ENCODE results near the gene PTEN.

PTEN gene

DNA sequence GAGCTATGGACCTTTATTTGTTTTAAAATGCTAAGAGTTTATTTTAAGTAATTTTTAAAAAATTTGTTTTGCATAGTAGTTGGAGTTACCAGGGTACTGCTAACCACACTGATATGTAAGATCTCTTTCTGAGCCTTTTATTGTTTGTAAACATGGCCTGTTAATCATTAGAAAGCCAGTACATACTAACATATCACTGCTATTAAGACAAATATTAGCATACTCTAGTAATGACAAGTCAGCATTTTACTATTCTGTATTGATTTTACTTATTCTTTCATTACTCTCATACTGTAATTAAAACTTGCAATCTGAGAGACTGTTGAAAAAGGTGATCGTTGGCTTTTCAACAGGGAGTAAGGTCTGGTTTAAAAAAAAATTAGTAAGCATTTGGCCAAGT lies 66.7 kb downstream of the PTEN start:
- TF ChIP-seq EGR1 (IDR thresholded peaks at IDR 0.05) = no peak
- TF ChIP-seq TAF1 (IDR thresholded peaks at IDR 0.05; ENCODE audit: low read depth) = no peak
- no peak for TF ChIP-seq CREB1 (IDR thresholded peaks at IDR 0.05; ENCODE audit: low read depth)
- no peak for TF ChIP-seq YY1 (IDR thresholded peaks at IDR 0.05; ENCODE audit: low read depth)
- TF ChIP-seq REST (IDR thresholded peaks at IDR 0.05; ENCODE audit: low read depth) = no peak
- TF ChIP-seq TCF12 (IDR thresholded peaks at IDR 0.05; ENCODE audit: low read depth) = no peak
- no peak for TF ChIP-seq USF1 (IDR thresholded peaks at IDR 0.05)
- TF ChIP-seq RAD21 (IDR thresholded peaks at IDR 0.05; ENCODE audit: low read depth) = no peak
- no peak for TF ChIP-seq CEBPB (IDR thresholded peaks at IDR 0.05)
- no peak for TF ChIP-seq TEAD4 (IDR thresholded peaks at IDR 0.05)
- TF ChIP-seq ZBTB7A (IDR thresholded peaks at IDR 0.05; ENCODE audit: low read depth) = no peak
- TF ChIP-seq EP300 (IDR thresholded peaks at IDR 0.05; ENCODE audit: borderline replicate concordance) = no peak
- TF ChIP-seq NFIC (IDR thresholded peaks at IDR 0.05) = no peak
- TF ChIP-seq FOXM1 (IDR thresholded peaks at IDR 0.05; ENCODE audit: borderline replicate concordance, low read depth) = no peak
- TF ChIP-seq, protein P1, sequence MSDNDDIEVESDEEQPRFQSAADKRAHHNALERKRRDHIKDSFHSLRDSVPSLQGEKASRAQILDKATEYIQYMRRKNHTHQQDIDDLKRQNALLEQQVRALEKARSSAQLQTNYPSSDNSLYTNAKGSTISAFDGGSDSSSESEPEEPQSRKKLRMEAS (IDR thresholded peaks at IDR 0.05) = no peak

DNA sequence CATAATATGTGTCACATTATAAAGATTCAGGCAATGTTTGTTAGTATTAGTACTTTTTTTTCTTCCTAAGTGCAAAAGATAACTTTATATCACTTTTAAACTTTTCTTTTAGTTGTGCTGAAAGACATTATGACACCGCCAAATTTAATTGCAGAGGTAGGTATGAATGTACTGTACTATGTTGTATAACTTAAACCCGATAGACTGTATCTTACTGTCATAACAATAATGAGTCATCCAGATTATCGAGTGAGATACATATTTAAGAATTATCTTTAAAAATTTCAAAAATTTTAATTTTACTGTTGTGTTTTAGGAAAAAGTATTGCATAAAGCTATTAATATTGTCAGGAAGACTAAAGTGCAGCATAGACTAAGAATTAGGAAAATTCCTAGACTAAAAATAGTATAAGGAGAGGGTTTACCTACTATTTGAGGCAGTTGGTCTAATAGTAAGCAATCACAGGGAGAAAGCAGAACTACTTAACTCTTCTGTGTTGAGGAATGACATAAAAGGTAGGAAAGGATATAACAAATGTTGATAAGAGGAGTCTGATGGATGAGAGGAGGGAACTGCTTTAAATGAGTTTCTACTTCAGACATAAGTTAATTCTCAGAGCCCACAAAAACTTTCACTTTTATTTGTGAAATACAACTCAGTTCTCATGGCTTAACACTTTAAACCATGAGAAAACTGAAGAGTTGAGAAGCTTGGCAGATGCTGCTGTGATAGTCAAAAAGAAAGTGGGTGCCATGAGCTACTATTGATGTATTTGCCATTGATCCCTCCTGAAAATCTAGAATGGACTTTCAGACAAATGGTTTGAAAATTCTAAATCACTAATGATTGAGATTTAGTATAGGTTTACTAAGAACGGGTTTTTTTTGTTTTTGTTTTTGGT lies 67.8 kb downstream of the PTEN start:
- TF ChIP-seq NFIC (IDR thresholded peaks at IDR 0.05) = no peak
- TF ChIP-seq, protein P1 (IDR thresholded peaks at IDR 0.05) = no peak
- no peak for TF ChIP-seq TAF1 (IDR thresholded peaks at IDR 0.05; ENCODE audit: low read depth)
- TF ChIP-seq EGR1 (IDR thresholded peaks at IDR 0.05) = no peak
- TF ChIP-seq TEAD4 (IDR thresholded peaks at IDR 0.05) = no peak
- TF ChIP-seq RAD21 (IDR thresholded peaks at IDR 0.05; ENCODE audit: low read depth) = no peak
- TF ChIP-seq REST (IDR thresholded peaks at IDR 0.05; ENCODE audit: low read depth) = no peak
- no peak for TF ChIP-seq CREB1 (IDR thresholded peaks at IDR 0.05; ENCODE audit: low read depth)
- no peak for TF ChIP-seq USF1 (IDR thresholded peaks at IDR 0.05)
- no peak for TF ChIP-seq TCF12 (IDR thresholded peaks at IDR 0.05; ENCODE audit: low read depth)
- TF ChIP-seq YY1 (IDR thresholded peaks at IDR 0.05; ENCODE audit: low read depth) = no peak
- TF ChIP-seq CEBPB (IDR thresholded peaks at IDR 0.05) = no peak
- TF ChIP-seq ZBTB7A (IDR thresholded peaks at IDR 0.05; ENCODE audit: low read depth) = no peak
- TF ChIP-seq EP300 (IDR thresholded peaks at IDR 0.05; ENCODE audit: borderline replicate concordance) = no peak
- no peak for TF ChIP-seq FOXM1 (IDR thresholded peaks at IDR 0.05; ENCODE audit: borderline replicate concordance, low read depth)

DNA sequence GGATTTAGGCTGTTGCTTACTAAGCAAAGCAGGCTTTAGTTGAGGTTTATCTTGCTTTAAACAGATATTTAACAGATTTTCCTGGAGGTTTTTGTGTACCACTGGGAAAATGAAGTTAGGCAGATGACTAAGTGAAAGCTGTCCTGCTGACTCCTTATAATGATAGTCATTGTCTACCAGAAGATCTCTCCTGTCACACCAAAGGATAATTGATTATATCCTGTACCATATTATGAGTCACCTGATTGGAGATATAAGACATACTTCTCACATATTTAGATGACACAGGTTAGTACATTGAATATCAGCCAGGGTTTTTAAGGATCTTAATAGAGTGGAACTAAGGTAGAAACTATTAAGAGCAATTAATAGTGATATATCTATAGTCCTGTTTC lies 68.4 kb downstream of the PTEN start:
- TF ChIP-seq TCF12 (IDR thresholded peaks at IDR 0.05; ENCODE audit: low read depth) (no peak), FOXM1 (IDR thresholded peaks at IDR 0.05; ENCODE audit: borderline replicate concordance, low read depth) (no peak), EGR1 (IDR thresholded peaks at IDR 0.05) (no peak), YY1 (IDR thresholded peaks at IDR 0.05; ENCODE audit: low read depth) (no peak), USF1 (IDR thresholded peaks at IDR 0.05) (no peak), RAD21 (IDR thresholded peaks at IDR 0.05; ENCODE audit: low read depth) (no peak), TAF1 (IDR thresholded peaks at IDR 0.05; ENCODE audit: low read depth) (no peak), REST (IDR thresholded peaks at IDR 0.05; ENCODE audit: low read depth) (no peak), NFIC (IDR thresholded peaks at IDR 0.05) (no peak), TEAD4 (IDR thresholded peaks at IDR 0.05) (no peak), CEBPB (IDR thresholded peaks at IDR 0.05) (no peak), EP300 (IDR thresholded peaks at IDR 0.05; ENCODE audit: borderline replicate concordance) (no peak), CREB1 (IDR thresholded peaks at IDR 0.05; ENCODE audit: low read depth) (no peak)
- TF ChIP-seq, protein P1 (IDR thresholded peaks at IDR 0.05) = no peak
